ENCODE measurements around the gene HNMT. TPM values are rescaled to one million over a fixed set of nuclear protein-coding genes. Genes with fewer than 3 reads are reported as not detected.
A peak's percentile ranks its signal among the peaks of the same experiment; 100 is the strongest.

Gene HNMT
- total and polyA plus RNA-seq, 2 of the 13 experiments (the other 11 are each of a cell fraction or from before 2014, with no cell fraction given): 279 to 309 TPM

- TF ChIP-seq UBTF (CRISPR knock-in tag; IDR thresholded peaks at IDR 0.05): peak; percentile 51; the same call in 1 of the 2 replicates
- no peak for TF ChIP-seq MAFF (IDR thresholded peaks at IDR 0.05; ENCODE audit: low read depth, low read length)
- 0 out of 2 replicates have a peak, but pooled peaks have one; percentile 73 for TF ChIP-seq ZNF225 (CRISPR knock-in tag; IDR thresholded peaks at IDR 0.05)
- no peak for TF ChIP-seq THYN1 (CRISPR knock-in tag; IDR thresholded peaks at IDR 0.05; ENCODE audit: borderline replicate concordance, low read depth)
- TF ChIP-seq RAD21 (CRISPR knock-in tag; IDR thresholded peaks at IDR 0.05): no peak
- no peak for TF ChIP-seq PBX2 (CRISPR knock-in tag; IDR thresholded peaks at IDR 0.05)
- TF ChIP-seq GRHL1 (CRISPR knock-in tag; conservative IDR thresholded peaks at IDR 0.05): no peak
- TF ChIP-seq SMARCC2 (IDR thresholded peaks at IDR 0.05): no peak
- TF ChIP-seq GLI4 (CRISPR knock-in tag; IDR thresholded peaks at IDR 0.05; ENCODE audit: borderline replicate concordance): 0 out of 2 replicates have a peak, but pooled peaks have one; percentile 23
- no peak for TF ChIP-seq CSRNP1 (CRISPR knock-in tag; IDR thresholded peaks at IDR 0.05)
- TF ChIP-seq ZFP90 (CRISPR knock-in tag; IDR thresholded peaks at IDR 0.05; ENCODE audit: borderline replicate concordance): no peak
- TF ChIP-seq CERS6 (CRISPR knock-in tag; IDR thresholded peaks at IDR 0.05): no peak
These were observed 27.9 kb downstream of the HNMT start (continued) for GRCh38 chr2:137992039-137992646.

Measured in HepG2 (cell line).